KMS-11 (cell line): ENCODE measurements around the gene HAO2.
"Not testable (repeated sequence)": the region's sequence is repeated elsewhere in the genome, so short reads cannot be mapped to it uniquely, and the experiment has no call there.

ENCODE experiments used
- H2AFZ ChIP-seq: fragments of 200-600 bp; sonication (generic); 2 replicates; pipeline ENCODE4 v1.6.1; 2016; ENCODE audit warnings: antibody characterized with exemption, mixed run types, low read depth
- H3K27ac ChIP-seq: fragments of 200-600 bp; sonication (generic); 2 replicates; pipeline ENCODE4 v1.6.1; 2016; ENCODE audit warnings: mild to moderate bottlenecking, mixed run types
- H3K27me3 ChIP-seq: fragments of 200-600 bp; sonication (generic); 2 replicates; pipeline ENCODE4 v1.6.1; 2017; ENCODE audit warnings: mild to moderate bottlenecking, low read depth, mixed run types, moderate library complexity; ENCODE audit not compliant: insufficient read depth
- H3K36me3 ChIP-seq: fragments of 200-600 bp; sonication (generic); 2 replicates; pipeline ENCODE4 v1.6.1; 2017; ENCODE audit warnings: mild to moderate bottlenecking, mixed run types; ENCODE audit not compliant: insufficient read depth
- H3K4me1 ChIP-seq: fragments of 200-600 bp; sonication (generic); 2 replicates; pipeline ENCODE4 v1.6.1; 2016; ENCODE audit warnings: mild to moderate bottlenecking, low read depth, mixed run types; ENCODE audit not compliant: poor library complexity, severe bottlenecking
- H3K4me2 ChIP-seq: fragments of 200-600 bp; sonication (generic); 2 replicates; pipeline ENCODE4 v1.7.0; 2016; ENCODE audit warnings: mild to moderate bottlenecking, mixed run types
- H3K4me3 ChIP-seq: fragments of 200-600 bp; sonication (generic); IDR thresholded peaks from 2 replicates; pipeline ENCODE4 v1.6.1; 2017; ENCODE audit warnings: low read depth, low read length, mixed read lengths; ENCODE audit not compliant: insufficient read depth
- H3K79me2 ChIP-seq: fragments of 200-600 bp; sonication (generic); 2 replicates; pipeline ENCODE4 v1.6.1; 2016; ENCODE audit warnings: low read depth, mixed run types; ENCODE audit not compliant: insufficient read depth
- H3K9ac ChIP-seq: fragments of 200-600 bp; sonication (generic); 2 replicates; pipeline ENCODE4 v1.6.1; 2016; ENCODE audit warnings: mild to moderate bottlenecking, mixed run types
- H4K20me1 ChIP-seq: fragments of 200-600 bp; sonication (generic); 2 replicates; pipeline ENCODE4 v1.6.1; 2016; ENCODE audit warnings: mild to moderate bottlenecking, mixed run types; ENCODE audit not compliant: insufficient read depth
- TF ChIP-seq, protein P1 (sequence below): fragments of 200-600 bp; sonication (generic); conservative IDR thresholded peaks from 2 replicates; pipeline ENCODE4 v1.6.1; 2017; ENCODE audit warnings: low read depth, mild to moderate bottlenecking, antibody characterized with exemption, low read length, moderate library complexity, mixed read lengths

The HAO2 gene

DNA sequence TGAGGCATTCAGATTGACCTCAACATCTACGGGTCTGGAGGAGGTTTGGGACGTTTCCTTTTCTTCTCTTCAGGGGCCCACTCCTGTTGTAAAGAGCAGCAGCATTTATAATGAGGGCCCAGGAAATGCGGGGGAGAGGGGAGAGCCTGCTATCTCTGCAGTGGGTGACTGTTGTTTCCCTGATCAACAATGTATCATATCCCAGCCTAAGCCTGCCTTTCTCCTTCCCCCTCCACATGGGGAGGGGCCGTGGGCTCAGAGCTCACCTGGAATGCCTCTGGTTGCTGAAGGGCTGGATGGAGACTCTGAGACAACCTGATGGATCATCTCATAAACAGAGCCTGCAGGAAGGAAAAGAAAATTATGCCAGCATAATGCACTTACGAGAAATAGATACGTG, 36.0 kb upstream of the HAO2 start:
- no peaks in the 10 kb centered on the region for H3K4me1 ChIP-seq
- H3K27ac ChIP-seq: no peak overlapping the region
- TF ChIP-seq, protein P1, sequence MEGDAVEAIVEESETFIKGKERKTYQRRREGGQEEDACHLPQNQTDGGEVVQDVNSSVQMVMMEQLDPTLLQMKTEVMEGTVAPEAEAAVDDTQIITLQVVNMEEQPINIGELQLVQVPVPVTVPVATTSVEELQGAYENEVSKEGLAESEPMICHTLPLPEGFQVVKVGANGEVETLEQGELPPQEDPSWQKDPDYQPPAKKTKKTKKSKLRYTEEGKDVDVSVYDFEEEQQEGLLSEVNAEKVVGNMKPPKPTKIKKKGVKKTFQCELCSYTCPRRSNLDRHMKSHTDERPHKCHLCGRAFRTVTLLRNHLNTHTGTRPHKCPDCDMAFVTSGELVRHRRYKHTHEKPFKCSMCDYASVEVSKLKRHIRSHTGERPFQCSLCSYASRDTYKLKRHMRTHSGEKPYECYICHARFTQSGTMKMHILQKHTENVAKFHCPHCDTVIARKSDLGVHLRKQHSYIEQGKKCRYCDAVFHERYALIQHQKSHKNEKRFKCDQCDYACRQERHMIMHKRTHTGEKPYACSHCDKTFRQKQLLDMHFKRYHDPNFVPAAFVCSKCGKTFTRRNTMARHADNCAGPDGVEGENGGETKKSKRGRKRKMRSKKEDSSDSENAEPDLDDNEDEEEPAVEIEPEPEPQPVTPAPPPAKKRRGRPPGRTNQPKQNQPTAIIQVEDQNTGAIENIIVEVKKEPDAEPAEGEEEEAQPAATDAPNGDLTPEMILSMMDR: no peak
- H2AFZ ChIP-seq: no peak overlapping the region
- H3K79me2 ChIP-seq: no peaks in the 10 kb centered on the region
- no peak overlapping the region for H3K4me2 ChIP-seq
- no peaks in the 10 kb centered on the region for H4K20me1 ChIP-seq
- no peaks in the 10 kb centered on the region for H3K36me3 ChIP-seq
- H3K27me3 ChIP-seq: no peaks in the 10 kb centered on the region
- H3K9ac ChIP-seq: no peak overlapping the region
- H3K4me3 ChIP-seq: no peak overlapping the region

DNA sequence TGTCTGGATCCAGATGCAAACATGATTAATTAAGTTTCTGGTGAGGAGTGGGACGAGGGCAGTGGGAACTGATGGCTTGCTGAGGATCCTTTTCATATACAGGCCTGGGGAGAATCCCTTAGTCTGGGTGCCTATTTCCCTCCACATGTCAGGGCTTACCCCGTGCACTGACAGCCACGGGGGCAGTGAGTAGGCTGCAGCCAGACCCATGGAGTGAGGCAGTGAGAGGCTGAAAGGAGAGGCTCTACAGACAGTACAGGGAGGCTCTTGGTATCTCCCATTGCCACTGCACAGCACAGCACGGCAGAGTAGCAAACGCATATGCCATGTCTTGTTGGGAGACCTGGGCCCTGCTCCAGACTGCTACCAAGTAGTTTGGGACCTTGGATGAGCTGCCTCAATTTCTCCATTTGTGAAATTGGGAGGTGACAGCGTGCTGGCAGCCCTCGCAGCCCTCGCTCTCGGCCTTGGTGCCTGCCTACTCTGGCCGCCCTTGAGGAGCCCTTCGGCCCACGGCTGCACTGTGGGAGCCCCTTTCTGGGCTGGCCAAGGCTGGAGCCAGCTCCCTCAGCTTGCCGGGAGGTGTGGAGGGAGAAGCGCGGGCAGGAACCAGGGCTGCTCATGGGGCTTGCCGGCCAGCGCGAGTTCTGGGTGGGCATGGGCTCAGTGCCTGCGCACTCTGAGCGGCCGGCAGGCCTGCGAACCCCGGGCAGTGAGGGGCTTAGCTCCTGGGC, 35.3 kb upstream of the HAO2 start:
- Histone ChIP-seq H3K36me3 (no peaks in the 10 kb centered on the region), H3K79me2 (no peaks in the 10 kb centered on the region), H3K9ac (no peak overlapping the region), H4K20me1 (no peaks in the 10 kb centered on the region), H3K4me3 (no peak overlapping the region), H3K27me3 (no peaks in the 10 kb centered on the region), H3K4me1 (no peaks in the 10 kb centered on the region), H2AFZ (no peak overlapping the region), H3K4me2 (no peak overlapping the region), H3K27ac (no peak overlapping the region)
- TF ChIP-seq, protein P1: no peak

DNA sequence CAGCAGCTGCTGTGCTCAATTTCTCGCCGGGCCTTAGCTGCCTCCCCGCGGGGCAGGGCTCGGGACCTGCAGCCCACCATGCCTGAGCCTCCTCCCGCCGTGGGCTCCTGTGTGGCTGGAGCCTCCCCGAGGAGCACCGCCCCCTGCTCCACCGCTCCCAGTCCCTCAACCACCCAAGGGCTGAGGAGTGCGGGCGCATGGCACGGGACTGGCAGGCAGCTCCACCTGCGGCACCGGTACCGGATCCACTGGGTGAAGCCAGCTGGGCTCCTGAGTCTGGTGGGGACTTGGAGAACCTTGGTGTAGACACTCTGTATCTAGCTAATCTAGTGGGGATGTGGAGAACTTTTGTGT, 34.7 kb upstream of the HAO2 start:
- not testable (repeated sequence) for H3K4me3 ChIP-seq, H4K20me1 ChIP-seq, H3K79me2 ChIP-seq, H3K36me3 ChIP-seq, H3K9ac ChIP-seq, H3K27me3 ChIP-seq, H3K27ac ChIP-seq, H2AFZ ChIP-seq, H3K4me1 ChIP-seq, H3K4me2 ChIP-seq

DNA sequence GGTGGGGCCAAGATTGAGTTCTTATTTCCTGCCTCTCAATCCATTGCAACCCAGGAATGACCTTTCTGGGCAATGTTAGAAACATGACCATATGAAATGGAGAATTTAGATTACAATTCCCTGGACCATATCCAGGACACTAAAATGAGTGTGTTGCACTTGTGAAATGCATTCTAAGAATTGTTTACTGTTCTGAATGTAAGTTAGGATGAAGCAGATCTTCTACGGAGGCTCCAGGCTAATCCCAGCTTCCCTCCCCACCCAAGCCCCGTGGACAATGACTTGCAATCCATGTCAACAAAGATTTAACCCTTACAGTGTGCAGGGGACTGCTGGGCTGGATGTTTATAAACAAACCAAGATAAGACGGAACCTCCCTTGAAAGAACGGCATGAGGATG, 31.7 kb upstream of the HAO2 start:
- Histone ChIP-seq H3K9ac (no peak overlapping the region), H3K27me3 (no peaks in the 10 kb centered on the region)

DNA sequence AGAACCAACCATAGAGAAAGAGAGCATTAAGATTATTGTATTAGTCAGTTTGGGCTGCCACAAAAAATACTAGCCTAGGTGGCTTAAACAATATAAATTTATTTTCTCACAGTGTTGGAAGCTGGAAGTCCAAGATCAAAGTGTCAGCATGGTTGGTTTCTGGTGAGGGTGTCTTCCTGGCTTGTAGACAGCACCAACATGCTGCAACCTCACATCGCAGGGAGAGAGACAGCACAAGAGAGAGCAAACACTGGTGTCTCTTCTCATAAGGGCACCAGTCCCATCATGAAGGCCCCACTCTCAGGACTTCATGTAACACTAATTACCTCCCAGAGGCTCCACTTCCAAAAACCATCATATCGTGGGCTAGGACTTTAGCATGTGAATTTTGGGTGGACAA, 30.6 kb upstream of the HAO2 start:
- H3K79me2 ChIP-seq: no peaks in the 10 kb centered on the region
- TF ChIP-seq, protein P1: no peak
- H3K4me1 ChIP-seq: no peaks in the 10 kb centered on the region
- H4K20me1 ChIP-seq: no peaks in the 10 kb centered on the region
- H3K4me3 ChIP-seq: no peak overlapping the region
- no peak overlapping the region for H3K27ac ChIP-seq
- no peaks in the 10 kb centered on the region for H3K36me3 ChIP-seq
- H3K27me3 ChIP-seq: no peaks in the 10 kb centered on the region
- no peak overlapping the region for H2AFZ ChIP-seq
- no peak overlapping the region for H3K9ac ChIP-seq
- no peak overlapping the region for H3K4me2 ChIP-seq

More for the DNA sequence above, 31.7 kb upstream of the HAO2 start:
- H3K36me3 ChIP-seq: no peaks in the 10 kb centered on the region
- no peak overlapping the region for H3K4me3 ChIP-seq
- no peak overlapping the region for H3K27ac ChIP-seq
- no peaks in the 10 kb centered on the region for H4K20me1 ChIP-seq
- H3K4me2 ChIP-seq: no peak overlapping the region
- no peaks in the 10 kb centered on the region for H3K4me1 ChIP-seq
- H3K79me2 ChIP-seq: no peaks in the 10 kb centered on the region
- TF ChIP-seq, protein P1: no peak
- H2AFZ ChIP-seq: no peak overlapping the region
